SK-N-SH (cell line): ENCODE results near the gene SCGN.

Experiments
- FOXM1 ChIP-seq: IDR thresholded peaks from 2 replicates; pipeline ENCODE4 v1.4.0; 2012; ENCODE audit warnings: low read depth, mild to moderate bottlenecking
- MAX ChIP-seq: IDR thresholded peaks from 2 replicates; pipeline ENCODE4 v1.4.0; 2012; ENCODE audit warnings: low read depth
- USF2 ChIP-seq: fragments of 150-350 bp; IDR thresholded peaks from 2 replicates; pipeline ENCODE4 v1.6.1; 2017; ENCODE audit warnings: antibody characterized with exemption, low read length, low read depth, borderline replicate concordance

- TF ChIP-seq MAX (no peak), FOXM1 (no peak), USF2 (no peak)
These were observed 57.7 kb downstream of the SCGN start for GRCh38 chr6:25709761-25710160.
